Right hindlimb (tissue), 1 donor: ENCODE measurements around the gene S100PBP.
"Not testable (repeated sequence)": the region's sequence is repeated elsewhere in the genome, so short reads cannot be mapped to it uniquely, and the experiment has no call there.

Experiments used
- DNase-seq: peaks from one replicate; pipeline ENCODE4 v3.0.0-alpha.2; 2018

Gene S100PBP

GRCh38 chr1:32901823-32902534 lies 84.5 kb downstream of the S100PBP start:
- DNase-seq, result no peak

GRCh38 chr1:32902535-32902920 lies 85.1 kb downstream of the S100PBP start:
- DNase-seq, result no peak

GRCh38 chr1:32903991-32904785 lies 86.7 kb downstream of the S100PBP start:
- DNase-seq, result no peak

- no peak for DNase-seq
These were observed 87.3 kb downstream of the S100PBP start for GRCh38 chr1:32904797-32905196.

- not testable (repeated sequence) for DNase-seq
These were observed 88.1 kb downstream of the S100PBP start for GRCh38 chr1:32905588-32905987.

- no peak for DNase-seq
These were observed 89.2 kb downstream of the S100PBP start for GRCh38 chr1:32906654-32907053.

- DNase-seq, result no peak
These were observed 90.0 kb downstream of the S100PBP start for GRCh38 chr1:32907435-32907834.
